Mammary epithelial cell (primary cell): ENCODE measurements around the gene IP6K3.

Experiments
- CTCF ChIP-seq, 2 donors: IDR thresholded peaks in 1 of 2; conservative IDR thresholded peaks in 1 of 2; 2 replicates each; pipeline ENCODE4 v1.5.1; 2011 to 2012; ENCODE audit warnings: inconsistent platforms in 2 of 2, low read length in 2 of 2, mild to moderate bottlenecking in 2 of 2, control low read depth in 1 of 2, low read depth in 1 of 2; ENCODE audit not compliant: insufficient read depth in 1 of 2; ENCODE audit errors: extremely low read depth in 1 of 2
- EZH2 ChIP-seq: IDR thresholded peaks from 2 replicates; pipeline ENCODE4 v1.6.1; 2012; ENCODE audit warnings: low read length, inconsistent platforms, borderline replicate concordance

GRCh38 chr6:33732385-33732784 is 14.3 kb downstream of the IP6K3 start:
- no peak for TF ChIP-seq EZH2
- no peak for TF ChIP-seq CTCF (conservative IDR thresholded peaks at IDR 0.05 in 1 of 2, IDR thresholded peaks at IDR 0.05 in 1 of 2; ENCODE audit: extremely low read depth in 1 of 2, insufficient read depth in 1 of 2, low read depth in 1 of 2, low read length in 2 of 2)
